ENCODE results near the gene ARHGAP6.
"Not testable (repeated sequence)": the region's sequence is repeated elsewhere in the genome, so short reads cannot be mapped to it uniquely, and the experiment has no call there.

Gene ARHGAP6

DNA sequence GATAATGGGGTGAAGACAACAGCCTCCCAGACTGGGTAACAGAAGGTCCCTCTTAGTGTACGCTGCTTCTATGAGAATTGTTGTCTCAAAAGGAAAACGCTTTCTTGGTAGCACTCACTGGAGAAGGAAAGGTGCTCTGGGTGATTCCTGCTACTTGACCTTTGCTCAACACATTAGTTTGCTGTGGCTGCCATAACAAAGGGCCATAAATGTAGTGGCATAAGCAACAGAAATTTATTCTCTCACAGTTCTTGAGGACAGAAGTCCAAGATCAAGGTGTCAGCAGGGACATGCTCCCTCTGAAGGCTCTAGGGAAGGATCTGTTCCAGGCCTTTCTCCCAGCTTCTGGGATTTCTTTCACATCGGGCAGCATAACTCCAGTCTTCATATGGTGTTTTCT, 535.6 kb downstream of the ARHGAP6 start:
- DNase-seq, result no peak

DNA sequence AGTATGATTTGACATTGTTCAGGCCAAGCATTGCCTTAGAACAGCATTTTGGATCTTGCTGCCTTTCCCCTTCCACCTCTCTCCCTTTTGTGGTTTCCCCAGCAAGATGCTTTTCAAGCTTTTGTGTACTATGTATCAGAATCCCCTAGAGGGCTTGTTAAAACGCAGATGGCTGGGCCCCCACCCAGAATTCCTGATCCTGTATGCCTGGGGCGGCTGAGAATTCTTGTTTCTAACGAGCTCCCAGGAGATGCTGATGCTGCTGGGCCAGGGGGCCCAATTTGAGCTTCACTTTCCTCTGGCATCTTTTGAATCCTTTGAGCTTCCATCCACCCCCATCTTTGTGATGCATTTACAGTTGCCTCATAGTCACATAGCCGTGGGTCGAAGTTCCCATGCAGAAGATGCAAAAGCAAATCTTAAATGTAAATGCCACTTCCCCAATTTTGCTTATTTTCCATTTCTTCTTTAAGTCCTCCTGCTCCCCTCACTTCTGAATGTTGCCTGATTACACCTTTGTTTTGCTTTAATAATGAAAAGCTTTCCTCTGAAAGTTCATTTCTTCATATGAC, 536.1 kb downstream of the ARHGAP6 start:
- no peak for DNase-seq

DNA sequence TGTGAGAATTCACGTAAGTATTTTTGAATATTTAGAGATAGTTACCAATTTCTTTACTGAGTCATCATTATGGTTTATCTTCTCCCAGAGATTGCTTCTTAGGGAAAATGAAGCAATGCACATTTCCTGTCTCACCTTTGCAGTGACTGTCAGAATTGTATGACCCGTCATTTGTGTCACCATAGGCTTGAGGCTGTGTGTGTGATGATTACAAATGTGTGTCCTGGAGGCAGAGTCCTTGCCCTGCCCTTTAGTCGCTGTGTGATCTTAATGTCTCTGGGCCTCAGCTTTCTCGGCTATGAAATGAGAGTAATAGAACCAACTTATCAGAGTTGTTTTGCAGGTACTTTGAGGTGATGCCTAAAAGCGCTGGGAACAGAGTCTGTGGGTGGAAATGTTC, 540.7 kb downstream of the ARHGAP6 start:
- no peak for DNase-seq

DNA sequence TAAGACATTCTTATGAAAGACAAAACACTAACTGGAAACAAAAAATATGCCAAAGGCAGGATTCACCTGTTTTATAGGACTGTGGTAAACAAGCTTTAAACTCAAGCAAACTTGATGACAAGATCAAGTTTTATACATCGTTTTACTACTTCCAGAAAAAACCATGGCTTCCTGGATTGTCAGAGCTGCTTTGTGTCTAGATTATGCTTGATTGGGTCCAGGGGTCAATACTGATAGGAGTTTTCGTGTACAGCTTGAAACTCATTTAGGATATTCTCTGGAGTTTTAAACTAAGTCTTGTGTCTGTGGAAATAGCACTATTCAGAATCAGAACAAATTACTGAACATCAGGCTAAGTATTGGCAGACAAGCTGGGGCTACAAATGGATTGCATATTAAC, 541.6 kb downstream of the ARHGAP6 start:
- no peak for DNase-seq

DNA sequence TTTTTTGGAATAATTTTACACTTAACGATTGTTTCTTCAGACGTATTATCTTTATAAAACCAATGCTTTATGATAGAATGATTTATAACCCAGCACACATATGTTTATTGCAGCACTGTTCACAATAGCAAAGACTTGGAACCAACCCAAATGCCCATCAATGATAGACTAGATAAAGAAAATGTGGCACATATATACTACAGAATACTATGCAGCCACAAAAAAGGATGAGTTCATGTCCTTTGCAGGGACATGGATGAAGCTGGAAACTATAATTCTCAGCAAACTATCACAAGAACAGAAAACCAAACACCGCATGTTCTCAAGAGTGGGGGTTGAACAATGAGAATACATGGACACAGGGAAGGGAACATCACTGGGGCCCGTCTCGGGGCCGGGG, 542.6 kb downstream of the ARHGAP6 start:
- DNase-seq, result not testable (repeated sequence)

DNA sequence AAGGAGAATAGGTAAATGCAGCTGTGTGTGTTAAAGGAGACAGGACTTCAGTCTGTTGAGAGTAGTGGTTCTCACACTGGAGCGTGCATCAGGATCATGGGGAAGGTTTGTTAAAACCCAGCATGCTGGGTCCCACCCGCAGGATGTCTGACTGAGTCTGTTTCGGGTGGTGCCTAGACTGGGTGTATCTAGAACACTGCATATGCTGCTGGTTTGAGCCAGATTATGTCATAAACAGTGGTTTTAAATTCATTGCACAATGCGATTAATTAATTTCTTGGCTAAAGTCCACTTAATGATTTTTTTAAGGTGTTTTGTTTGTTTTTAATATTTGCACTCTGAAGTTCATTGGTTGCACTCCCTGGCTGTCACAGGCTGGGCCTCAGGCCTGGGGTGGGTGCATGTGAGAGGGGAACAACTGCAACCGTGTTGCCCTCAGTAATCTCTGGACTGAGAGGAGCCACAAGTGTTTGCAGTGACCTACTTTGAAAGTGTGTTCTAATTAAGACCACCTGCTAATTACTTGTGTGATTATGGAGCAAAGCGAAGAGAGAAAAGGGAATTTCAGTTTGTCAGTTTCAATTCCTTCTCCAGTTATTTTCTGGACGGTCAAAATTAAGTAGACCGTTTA, 546.3 kb downstream of the ARHGAP6 start:
- no peak for DNase-seq

DNA sequence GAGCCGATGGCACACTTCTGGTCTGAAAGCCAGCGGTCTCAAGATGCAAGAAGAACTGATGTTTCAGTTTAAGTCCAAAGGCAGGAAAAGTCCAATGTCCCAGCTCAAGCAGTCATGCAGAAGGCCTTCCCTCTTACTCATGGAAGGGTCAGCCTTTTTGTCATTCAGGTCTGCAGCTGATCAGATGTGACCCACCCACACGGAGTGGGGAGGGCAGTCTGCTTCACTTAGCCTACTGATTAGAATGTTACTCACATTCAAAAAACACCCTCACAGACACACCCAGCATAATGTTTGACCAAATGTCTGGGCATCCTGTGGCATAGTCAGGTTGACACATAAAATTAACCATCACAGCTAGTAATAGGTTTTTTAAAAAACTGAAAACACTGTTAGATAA, 548.0 kb downstream of the ARHGAP6 start:
- peak; percentile 22 for DNase-seq

DNA sequence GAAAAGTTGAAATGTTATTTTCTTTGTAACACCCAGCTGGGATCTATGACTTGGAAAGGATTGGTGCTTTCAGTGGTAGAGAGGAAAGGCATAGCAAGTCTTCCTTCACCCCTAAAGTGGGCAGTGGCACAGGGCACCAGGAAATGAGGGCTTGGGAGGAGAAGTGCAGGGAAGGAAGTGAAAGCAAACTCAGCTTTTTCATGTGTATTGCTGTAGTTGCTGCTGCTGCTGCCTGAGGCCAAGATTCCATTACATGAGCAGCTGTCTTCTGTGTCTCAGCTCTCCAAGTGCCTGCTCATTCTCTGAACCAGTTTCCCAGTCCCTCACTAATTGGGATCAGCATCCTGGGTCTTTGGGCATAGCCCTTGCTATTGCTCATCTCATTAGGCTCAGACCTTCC, 552.0 kb downstream of the ARHGAP6 start:
- peak; percentile 57 for DNase-seq

DNA sequence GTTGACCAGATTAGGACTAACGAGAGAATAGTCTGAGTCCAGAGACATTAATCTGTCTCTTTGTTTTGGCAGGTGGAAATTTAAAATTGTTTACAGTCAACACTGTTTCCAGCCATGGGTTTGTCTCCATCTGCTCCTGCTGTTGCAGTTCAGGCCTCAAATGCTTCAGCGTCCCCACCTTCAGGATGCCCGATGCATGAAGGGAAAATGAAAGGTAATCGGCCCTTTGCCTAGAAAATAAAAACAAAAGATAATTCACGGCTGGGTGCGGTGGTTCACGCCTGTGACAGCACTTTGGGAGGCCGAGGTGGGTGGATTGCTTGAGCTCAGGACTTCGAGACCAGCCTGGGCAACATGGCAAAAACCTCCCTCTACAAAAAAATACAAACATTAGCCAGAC, 553.8 kb downstream of the ARHGAP6 start:
- DNase-seq, result no peak

DNA sequence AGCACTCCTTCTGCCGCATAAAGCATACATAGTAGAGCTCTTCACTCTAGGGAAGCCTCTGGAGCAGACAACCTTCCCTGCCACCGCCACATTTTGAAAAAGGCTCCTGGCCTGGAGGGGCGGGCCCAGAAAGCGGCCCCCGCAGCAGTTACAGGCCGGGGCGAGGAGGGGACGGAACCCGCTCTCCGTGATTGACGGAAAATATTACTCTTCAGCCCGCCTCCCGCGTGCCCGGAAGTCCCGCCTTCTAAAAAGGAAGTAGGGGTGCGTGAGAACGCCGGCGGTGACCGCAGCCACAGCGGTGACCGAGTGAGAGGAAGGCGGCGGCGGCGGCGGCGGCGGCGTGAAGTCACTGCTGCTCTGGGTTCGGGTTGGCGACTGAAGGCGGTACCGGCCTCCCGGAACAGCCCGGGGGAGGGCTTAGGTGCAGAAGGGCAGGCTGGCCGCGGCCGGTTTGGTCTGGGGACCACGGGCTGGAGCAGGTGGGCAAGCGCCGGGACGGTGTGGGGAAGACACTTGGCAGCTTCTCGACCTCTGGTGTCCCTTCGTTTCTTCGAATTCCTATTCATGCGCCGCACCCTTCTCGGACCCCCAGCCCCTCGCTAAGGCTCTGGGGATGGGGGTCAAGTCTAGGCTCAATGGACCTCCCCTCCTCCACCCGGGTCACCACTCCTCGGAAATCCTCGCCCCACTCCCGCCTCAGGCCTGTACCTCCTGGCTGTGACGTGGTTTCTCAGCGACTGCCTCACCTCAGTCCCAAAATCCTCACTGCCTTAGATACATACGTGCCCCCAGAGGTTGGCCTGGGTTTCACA, 554.5 kb downstream of the ARHGAP6 start, which contains the start of gene HCCS:
Gene HCCS (plus strand): TSS at position 296 of the 815 bp plus-strand sequence. CDS start 729 bp downstream, outside the sequence.
- peak; percentile 84 for DNase-seq

DNA sequence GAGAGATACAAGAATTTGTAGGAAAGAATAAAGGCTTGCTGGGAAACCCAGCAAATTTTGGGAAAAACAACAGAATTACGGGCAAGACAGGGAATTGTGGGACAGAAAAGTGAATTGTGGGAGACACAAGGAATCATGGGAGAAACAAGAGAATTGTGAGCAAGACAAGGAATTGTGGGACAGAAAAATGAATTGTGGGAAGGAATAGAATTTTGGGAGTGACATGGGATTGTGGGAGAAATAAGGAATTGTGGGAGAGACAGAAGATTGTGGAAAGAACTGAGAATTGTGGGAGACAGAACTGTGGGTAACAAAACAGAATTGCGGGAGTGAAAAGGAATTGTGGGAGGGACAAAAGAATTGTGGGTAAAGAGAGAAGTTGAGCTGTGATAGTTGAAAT, 555.8 kb downstream of the ARHGAP6 start:
- no peak for DNase-seq

DNA sequence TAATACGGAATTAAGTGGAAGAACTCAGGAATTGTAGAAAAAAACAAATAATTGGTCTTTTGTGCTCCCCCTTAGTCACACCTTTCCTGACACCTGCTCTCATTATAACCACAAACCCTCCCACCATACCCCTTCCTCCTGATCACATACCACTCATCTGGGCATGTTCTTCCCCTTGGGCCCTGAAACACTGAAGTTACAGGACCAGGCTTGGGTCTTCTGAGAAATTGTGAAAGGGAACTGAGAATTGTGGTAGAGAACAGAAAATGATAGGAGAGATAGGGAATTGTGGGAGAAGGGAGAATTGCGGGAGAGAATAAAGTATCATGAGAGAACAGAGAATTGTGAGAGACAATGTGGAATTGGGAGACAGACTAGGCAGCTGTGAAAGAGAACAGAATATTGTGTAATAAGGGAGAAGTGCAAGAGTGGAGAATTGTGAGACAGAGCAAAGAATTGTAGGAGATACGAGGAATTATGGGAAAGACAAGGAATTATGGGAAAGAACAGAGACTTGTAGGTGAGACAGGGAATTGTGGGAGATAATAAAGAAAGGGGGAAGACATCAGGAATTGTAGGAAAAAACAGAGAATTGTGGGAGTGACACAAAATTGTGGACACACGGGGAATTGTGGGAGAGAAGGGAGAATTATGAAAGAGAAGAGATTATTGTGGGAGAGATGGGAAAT, 557.3 kb downstream of the ARHGAP6 start:
- no peak for DNase-seq

DNA sequence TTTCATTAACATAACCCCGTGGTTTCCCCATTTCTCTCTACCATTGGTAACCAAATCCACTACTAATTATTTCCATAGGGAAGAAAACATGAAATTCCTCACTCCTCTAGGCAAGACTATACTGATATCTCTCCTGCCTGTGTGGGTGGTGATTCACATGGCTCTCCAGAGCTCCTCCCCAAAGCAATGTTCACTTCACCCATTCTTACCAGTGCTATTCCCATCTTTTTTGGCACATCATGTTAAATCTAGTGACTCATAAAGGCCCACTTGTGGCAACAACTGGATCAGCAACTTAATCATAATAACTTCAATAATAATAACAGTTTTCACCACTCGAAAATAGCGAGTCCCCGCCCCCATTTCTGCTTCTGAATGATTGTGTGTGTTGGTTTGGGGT, 560.6 kb downstream of the ARHGAP6 start:
- DNase-seq, result peak; percentile 57

DNA sequence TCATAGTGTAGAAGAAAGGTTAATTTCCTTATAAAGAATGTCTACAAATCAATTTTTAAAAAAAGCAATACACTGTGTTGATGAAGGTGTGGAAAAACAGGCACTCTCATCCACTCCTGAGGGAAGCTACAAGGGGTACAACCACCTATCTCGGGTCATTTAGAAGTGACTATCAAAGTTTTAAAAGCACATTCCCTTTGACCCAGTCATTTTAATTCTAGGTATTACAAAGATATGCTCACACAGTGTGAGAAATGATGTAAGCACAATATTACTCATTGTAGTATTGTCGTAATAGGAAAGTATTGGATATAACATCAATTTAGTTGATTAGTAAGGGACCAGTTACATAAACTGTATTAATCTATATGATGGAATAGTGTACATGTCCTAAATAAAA, 562.0 kb downstream of the ARHGAP6 start:
- no peak for DNase-seq

DNA sequence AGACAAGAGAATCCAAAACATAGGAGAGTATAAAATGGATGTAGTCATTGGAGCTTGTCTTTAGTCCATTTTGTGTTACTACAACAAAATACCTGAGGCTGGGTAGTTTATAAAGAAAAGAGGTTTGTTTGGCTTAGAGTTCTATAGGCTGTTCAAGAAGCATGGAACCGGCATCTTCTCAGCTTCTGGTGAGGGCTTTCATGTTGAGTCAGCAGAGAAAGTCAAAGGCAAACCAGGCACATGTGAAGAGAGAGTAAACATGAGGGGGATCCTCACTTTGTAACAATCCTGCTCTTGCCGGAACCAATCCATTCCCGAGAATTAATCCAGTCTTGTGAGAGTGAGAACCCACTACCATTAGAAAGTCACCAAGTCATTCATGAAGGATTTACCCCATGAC, 562.7 kb downstream of the ARHGAP6 start:
- no peak for DNase-seq

DNA sequence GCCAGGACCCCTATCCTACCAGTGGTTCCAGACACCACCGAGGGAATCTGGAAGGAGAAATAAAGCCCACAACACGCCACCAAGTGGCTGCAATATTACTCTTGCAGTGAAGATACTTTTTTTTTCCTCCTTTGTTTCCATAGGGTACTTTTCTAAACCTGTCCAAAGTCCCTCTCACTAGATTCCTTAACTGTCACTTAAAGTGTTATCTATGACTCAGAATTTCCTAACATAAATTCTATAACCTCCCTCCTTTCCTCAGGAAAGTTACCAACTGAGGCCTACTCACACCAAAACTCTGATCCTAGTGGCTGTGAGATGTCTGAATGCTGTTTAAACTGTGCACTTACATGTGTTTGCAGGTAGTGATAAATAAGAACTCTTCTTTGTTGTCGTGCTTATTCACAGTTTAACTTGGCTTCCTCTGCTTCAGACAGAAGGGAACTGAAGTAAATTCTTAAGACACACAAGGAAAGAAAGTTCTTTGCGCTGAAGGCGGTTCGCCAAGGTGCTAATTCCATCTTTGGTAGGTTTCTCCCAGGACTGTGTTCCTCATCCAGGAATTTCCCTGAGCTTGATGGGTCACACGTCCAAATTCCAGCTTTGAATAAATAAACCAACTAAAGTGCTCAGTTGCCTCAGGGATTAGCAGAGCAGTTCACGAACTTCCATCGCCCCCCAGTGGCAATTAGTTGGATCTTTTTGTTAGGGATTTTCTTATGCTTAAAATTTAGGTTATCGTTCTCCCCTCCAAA, 565.3 kb downstream of the ARHGAP6 start:
- peak; percentile 76 for DNase-seq

DNA sequence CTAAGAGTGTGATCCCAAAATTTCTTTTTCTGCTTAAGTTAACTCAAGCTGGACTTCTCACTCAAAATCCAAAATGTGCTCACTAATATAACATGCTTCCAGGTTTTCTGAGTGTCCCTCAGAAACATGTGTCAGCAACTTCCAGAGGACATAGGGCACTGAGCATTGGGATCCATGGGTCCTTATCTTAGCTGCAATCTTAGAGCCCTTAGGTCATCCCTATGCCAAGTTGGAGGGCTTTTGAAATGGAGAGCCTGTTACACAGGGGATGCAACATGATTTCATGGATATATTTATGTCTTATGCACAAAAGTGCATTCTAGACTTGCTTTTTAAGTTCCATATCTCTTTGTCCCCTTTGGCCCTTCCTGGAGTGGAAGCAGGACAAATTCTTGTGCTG, 566.3 kb downstream of the ARHGAP6 start:
- no peak for DNase-seq

DNA sequence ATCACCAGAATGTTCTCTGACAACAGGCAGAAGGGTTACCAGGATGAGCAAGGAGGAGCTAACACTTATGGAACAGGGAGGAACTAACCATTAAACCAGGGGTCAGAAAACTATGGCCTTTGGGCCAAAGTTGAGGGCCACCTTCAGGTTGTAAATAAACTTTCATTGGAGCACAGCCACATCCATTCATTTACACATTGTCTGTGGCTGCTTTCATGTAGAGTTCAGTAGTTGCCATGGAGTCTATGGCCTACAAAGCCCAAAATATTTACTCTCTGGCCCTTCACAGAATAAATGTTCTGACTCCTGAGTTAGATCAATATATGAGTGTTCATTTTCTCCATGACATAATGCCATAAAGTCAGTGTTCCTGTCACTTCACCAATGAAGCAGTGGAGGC, 567.8 kb downstream of the ARHGAP6 start:
- DNase-seq, result no peak

DNA sequence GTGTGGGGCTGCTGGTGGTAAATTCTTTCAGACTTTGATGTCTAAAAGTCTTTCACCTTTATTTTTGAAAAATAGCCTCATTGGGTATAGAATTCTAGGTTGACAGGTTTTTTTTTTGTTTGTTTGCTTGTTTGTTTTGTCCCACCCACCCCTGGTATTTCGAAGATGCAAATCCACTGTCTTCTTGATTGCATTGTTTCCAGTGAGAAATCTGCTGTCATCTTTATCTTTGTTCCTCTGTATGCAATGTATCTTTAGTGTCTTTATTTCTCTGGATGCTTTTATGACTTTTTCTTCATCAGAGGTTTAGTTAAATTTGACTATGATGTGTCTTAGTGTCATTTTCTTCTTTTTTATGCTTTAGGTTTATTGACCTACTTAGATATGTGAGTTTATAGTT, 575.9 kb downstream of the ARHGAP6 start:
- DNase-seq, result no peak

Measured in EL (cell line).